Measurements from ENCODE around the gene ADAMTS2.

GRCh38 chr5:179371681-179372680 is 26.7 kb upstream of the ADAMTS2 start:
- TF ChIP-seq POLR2A (IDR thresholded peaks at IDR 0.05; ENCODE audit: low read depth, low read length) (no peak), POLR2AphosphoS5 (IDR thresholded peaks at IDR 0.05; ENCODE audit: insufficient read depth, low read depth, low read length) (no peak), MAX (IDR thresholded peaks at IDR 0.05; ENCODE audit: insufficient read depth, insufficient read length) (no peak), GATA2 (IDR thresholded peaks at IDR 0.05; ENCODE audit: insufficient read depth, insufficient read length, low read depth, low read length) (no peak), CTCF (IDR thresholded peaks at IDR 0.05; ENCODE audit: extremely low read depth in 1 of 2, insufficient read depth in 1 of 2, low read depth in 1 of 2, low read length in 2 of 2) (no peak), EZH2 (IDR thresholded peaks at IDR 0.05; ENCODE audit: borderline replicate concordance, low read depth, low read length, severe bottlenecking) (no peak)
